NB4 (cell line): ENCODE results near the gene FANCC.

Experiments used
- MAX ChIP-seq: IDR thresholded peaks from 2 replicates; pipeline ENCODE4 v1.6.1; 2011; ENCODE audit warnings: low read depth, low read length
- TF ChIP-seq, protein P1 (sequence below): IDR thresholded peaks from one replicate; pipeline ENCODE4 v1.5.1; 2012; ENCODE audit warnings: low read depth, low read length

GRCh38 chr9:95090023-95090791, 227.3 kb downstream of the FANCC start:
- TF ChIP-seq, protein P1, sequence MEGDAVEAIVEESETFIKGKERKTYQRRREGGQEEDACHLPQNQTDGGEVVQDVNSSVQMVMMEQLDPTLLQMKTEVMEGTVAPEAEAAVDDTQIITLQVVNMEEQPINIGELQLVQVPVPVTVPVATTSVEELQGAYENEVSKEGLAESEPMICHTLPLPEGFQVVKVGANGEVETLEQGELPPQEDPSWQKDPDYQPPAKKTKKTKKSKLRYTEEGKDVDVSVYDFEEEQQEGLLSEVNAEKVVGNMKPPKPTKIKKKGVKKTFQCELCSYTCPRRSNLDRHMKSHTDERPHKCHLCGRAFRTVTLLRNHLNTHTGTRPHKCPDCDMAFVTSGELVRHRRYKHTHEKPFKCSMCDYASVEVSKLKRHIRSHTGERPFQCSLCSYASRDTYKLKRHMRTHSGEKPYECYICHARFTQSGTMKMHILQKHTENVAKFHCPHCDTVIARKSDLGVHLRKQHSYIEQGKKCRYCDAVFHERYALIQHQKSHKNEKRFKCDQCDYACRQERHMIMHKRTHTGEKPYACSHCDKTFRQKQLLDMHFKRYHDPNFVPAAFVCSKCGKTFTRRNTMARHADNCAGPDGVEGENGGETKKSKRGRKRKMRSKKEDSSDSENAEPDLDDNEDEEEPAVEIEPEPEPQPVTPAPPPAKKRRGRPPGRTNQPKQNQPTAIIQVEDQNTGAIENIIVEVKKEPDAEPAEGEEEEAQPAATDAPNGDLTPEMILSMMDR = no peak
- no peak for TF ChIP-seq MAX
